ENCODE data around the gene DNAJB8.

DNAJB8 gene

DNA sequence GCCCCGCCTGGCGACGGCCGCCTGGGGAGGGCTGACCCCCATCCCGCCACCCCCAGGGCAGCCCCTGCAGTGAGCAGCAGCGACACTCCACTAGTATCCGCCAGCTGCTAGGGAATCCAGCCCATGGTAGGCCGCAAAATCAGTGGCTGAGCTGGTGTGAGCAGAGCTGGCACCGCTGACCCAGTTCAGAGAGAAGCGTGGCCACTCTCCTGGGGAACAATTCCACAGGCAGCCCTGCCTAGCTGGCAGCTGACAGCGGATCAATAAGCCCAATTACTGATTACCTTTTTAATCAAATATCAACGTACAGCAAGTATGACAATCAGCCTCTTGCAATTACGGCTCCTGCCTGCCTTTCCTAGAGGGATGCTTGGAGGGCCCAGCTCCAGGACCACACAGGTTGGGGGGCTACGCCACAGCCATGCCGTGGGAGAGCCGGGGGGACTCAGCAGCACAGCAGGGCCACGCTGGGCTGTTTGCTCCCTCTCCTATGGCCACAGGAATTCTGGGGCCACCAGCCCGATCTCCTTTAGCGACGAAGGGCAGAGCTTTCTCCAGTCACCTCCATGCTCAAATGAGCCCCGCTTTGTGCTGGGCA is 13.9 kb downstream of the DNAJB8 start:
- no peak for TF ChIP-seq CTCF (IDR thresholded peaks at IDR 0.05; ENCODE audit: extremely low read depth, missing control alignments)
- no peak for DNase-seq (ENCODE audit: low spot score)

DNA sequence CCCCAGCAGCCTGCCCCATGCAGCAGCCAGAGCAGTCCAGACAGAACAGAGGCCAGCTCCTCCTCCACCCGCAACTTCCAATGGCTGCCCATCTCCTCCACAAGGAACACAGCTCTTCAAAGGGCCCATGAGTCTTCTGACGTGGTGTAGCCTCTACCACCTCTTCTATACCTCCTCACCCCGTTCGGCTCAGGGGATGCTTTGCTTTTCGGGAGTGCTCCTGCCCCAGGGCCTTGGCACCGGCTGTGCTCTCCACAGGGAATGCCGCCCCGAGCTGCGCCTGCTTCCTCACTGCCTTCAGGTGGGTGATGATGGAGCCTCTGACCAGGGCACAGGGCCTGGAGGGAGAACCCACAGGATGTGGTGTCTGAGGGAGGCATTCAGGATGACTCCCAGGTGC is 14.6 kb downstream of the DNAJB8 start:
- no peak for TF ChIP-seq CTCF (IDR thresholded peaks at IDR 0.05; ENCODE audit: extremely low read depth, missing control alignments)
- DNase-seq (ENCODE audit: low spot score), result no peak

DNA sequence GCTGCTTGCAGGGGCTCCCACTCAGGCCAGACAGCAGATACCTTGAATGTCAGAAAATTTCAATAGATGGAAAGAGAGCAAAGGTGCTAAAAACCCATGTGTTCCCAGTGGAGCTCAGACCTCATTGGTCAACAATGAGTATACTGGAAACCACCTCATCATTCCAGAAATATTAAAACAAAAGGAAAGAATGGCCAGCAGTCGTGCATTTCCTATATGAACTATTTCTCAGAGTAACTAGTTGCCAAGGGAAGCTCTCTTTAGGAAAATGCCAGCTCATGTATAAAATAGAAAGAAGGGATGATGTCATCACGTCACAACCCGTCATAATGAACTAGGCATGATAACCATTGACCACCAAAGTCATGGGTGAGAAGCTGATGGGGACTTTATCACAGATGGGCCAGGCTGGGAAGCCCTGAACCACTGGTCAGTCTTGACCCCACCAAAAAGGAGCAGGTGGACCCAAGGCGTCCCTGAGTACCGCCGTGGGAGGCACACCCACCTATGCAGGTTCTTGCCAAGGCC is 17.5 kb downstream of the DNAJB8 start:
- DNase-seq (ENCODE audit: low spot score), result no peak
- TF ChIP-seq CTCF (IDR thresholded peaks at IDR 0.05; ENCODE audit: extremely low read depth, missing control alignments), result no peak

DNA sequence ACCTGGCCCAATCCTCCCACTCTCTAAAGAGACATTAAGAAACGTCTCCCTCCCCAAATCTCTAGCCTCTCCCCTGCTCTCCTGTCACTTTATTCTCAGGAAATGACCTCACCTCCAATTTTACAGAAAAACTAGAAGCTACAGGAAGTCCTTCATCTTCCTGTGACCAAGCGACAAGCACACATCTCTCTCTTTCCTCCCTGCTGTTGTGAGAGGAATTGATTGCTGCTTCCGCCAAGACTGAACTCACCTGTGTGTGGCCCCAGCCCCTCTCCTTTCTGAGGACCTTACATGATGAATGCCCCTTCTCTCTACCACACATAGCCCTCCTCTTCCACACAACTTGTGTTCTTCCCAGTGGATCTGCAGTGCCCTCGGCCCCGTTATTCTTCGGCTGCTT is 18.2 kb downstream of the DNAJB8 start:
- TF ChIP-seq CTCF (IDR thresholded peaks at IDR 0.05; ENCODE audit: extremely low read depth, missing control alignments), result no peak
- DNase-seq (ENCODE audit: low spot score), result no peak

GRCh38 chr3:128447561-128448013 is 19.1 kb downstream of the DNAJB8 start:
- TF ChIP-seq CTCF (IDR thresholded peaks at IDR 0.05; ENCODE audit: extremely low read depth, missing control alignments), result no peak
- DNase-seq (ENCODE audit: low spot score), result no peak

DNA sequence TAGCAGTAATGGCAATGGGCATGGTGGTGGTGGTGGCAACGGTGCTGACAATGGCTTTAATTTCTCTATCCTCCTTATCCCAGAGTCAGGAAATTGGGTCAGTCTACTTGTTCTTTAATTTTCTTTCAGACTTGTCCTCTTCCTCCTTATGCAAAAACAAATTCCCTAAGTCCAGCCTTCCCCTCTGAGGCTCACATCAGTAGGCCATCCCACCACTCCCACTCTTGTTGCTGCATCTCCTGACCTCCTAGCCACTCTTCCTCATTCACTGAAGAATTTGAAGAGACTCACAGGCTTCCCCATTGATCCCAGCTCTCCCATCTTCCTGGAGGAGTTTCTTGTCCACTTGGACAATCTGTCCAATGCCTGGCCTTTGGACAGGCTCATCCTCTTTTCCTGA is 19.9 kb downstream of the DNAJB8 start:
- no peak for TF ChIP-seq CTCF (IDR thresholded peaks at IDR 0.05; ENCODE audit: extremely low read depth, missing control alignments)
- no peak for DNase-seq (ENCODE audit: low spot score)

DNA sequence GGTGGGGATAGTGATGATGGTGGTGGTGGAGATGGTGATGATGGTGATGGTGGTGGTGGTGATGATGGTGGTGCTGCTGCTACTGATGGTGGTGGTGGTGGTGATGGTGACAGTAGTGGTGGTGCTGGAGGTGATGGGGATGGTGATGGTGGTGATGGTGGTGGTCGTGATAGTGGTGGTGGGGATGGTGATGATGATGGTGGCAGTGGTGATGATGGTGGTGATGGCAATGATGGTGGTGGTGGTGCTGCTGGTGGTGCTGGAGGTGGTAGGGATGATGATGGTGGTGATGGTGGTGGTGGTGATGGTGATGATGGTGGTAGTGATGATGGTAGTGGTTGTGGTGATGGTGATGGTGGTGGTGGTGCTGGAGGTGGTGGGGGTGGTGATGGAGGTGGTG is 21.3 kb downstream of the DNAJB8 start:
- DNase-seq (ENCODE audit: low spot score), result no peak
- no peak for TF ChIP-seq CTCF (IDR thresholded peaks at IDR 0.05; ENCODE audit: extremely low read depth, missing control alignments)

Data from GM20000 (cell line).